Inflammatory macrophage (primary cell): Measurements from ENCODE around the gene ZRANB1.

Source experiments
- DNase-seq, 2 donors: peaks; one replicate each; pipeline ENCODE4 v3.0.0-alpha.2; 2020 to 2022

Gene ZRANB1

DNA sequence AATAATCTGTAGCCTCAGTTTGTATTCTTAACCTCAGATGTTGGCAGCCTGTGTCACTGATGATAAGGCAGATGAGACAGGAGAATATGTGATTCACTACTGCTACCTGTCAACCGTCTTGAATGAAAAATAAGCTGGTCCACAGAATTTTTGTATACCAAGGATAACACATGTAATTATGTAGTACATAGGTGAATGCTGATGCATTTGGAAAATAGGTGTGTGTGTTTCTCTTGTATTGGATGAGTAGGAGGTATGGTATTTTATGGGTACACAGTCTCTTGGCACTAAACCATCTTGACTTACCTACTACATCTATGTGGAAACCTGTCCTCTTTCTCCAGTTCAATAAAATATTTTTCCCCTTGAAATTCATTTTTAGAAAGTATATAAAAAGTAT is 20.7 kb upstream of the ZRANB1 start:
- DNase-seq, result no peak

DNA sequence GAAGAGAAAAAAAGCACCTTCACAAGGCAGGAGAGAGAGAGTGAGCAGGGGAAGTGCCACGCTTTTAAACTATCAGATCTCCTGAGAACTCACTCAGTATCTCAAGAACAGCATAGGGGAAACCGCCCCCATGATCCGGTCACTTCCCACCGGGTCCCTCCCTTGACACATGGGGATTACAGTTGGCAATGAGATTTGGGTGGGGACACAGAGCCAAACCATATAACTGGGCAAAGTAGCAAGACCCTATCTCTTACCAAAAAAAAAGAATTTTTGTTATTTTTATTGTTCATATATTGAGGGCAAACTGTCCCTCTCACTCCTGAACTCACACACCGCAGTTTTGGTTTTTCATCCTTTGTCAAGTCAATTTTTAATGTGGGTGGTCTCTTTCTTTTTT is 18.2 kb upstream of the ZRANB1 start:
- DNase-seq, result peak in 1 of 2 donors; percentile 18

DNA sequence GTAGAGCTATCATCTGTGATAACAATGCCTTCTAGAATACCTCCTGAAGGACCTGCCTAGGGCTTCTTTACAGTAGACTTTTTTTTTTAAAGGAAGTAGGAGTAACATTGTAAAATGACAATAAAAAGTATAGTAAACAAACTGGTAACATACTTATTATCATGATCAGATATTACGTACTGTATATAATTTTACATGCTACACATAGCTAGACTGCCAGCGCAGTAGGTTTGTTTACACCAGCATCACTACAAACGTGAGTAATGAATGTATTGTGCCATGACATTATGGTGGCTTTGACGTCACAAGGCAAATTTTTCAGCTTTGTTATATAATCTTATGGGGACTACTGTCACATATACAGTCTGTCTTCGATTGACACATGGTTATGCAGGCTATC is 15.4 kb upstream of the ZRANB1 start:
- DNase-seq, result no peak

DNA sequence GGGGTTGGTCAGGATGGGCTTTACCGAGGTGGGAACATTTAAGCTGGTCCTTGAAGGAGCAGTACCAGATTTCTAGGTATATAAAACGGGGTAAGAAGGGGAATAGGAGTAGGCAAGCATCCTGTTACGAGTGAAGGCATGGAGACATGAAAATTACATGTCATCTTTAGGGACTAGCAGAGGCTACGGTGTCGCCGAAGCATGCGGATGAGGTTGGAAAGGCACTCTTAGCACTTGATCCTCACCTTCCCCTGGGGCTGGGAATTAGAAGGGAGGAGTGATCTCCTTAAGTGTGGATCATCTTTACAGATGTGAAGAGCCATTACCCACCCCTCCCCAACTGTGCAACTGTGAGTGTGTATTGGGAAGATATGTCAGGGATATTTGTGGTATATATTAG is 13.8 kb upstream of the ZRANB1 start:
- DNase-seq, result no peak

DNA sequence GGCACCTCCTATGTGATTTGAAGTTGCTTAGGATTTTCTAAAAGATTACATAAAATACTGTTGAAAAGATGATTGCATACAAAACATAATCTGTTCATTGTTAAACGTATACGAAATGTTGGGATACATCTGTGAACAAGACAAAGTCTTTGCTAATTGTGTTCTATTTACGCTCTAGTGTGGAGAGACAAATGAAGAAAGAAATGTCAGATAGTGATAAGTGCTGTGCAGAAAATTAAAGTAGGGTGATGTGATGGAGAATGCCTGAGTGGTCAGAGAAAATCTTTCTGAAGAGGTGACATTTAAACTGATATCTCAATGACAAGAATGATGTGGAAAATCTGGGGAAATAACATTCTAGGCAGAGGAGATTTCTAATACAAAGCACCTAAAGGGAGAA is 13.4 kb upstream of the ZRANB1 start:
- DNase-seq, result no peak

DNA sequence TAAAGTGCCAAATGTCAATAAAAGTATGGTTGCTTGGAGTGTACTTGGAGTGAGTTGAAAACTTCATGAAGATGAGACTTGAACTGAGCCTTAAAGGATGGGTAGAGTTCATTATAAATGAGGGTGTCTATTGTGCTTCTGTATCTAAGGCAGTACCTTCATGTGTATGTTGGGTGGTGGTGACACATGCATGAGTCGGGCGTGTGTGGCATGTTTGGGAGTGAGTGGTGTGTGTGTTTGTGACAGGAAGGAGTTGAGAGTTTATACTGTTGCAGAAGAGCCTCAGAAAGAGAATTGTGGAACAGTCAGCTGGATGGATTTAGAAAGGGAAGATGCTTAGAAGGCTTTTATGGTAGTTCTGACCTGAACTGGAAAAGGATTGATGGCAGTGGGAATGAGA is 6.0 kb upstream of the ZRANB1 start:
- peak in 1 of 2 donors; percentile 25 for DNase-seq

DNA sequence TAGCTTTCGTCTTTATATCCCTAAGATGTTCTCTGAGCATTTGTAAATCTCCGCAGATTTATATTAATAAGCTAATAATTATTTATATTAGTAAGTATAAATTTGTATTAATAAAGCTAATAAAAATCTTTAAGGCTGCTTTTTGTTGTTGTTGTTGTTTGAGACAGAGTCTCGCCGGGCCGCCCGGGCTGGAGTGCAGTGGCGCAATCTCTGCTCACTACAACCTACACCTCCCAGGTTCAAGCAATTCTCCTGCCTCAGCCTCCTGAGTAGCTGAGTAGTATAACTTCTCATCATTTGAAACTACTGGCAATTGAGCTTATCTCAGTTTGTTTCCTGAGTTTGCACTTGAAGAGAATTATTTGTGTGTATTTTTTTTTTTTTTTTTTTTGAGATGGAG is 5.1 kb upstream of the ZRANB1 start:
- no peak for DNase-seq

DNA sequence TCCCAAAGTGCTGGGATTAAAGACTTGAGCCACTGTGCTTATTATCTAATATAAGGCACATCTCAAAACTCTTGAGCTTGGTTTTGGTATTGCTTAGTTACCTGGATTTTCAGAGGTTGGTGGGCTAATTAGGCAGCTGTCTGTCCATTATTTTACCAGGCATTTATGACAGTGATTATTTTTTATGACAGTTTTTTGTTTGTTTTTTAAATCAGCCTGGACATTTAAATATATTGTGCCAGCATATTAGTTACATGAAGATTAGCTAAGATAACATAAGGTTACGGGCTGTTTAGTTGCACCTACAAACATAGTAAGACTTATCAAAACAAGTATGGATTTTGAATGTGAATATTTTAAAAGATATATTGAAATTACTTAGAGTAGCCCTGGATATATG is 2.6 kb upstream of the ZRANB1 start:
- no peak for DNase-seq

DNA sequence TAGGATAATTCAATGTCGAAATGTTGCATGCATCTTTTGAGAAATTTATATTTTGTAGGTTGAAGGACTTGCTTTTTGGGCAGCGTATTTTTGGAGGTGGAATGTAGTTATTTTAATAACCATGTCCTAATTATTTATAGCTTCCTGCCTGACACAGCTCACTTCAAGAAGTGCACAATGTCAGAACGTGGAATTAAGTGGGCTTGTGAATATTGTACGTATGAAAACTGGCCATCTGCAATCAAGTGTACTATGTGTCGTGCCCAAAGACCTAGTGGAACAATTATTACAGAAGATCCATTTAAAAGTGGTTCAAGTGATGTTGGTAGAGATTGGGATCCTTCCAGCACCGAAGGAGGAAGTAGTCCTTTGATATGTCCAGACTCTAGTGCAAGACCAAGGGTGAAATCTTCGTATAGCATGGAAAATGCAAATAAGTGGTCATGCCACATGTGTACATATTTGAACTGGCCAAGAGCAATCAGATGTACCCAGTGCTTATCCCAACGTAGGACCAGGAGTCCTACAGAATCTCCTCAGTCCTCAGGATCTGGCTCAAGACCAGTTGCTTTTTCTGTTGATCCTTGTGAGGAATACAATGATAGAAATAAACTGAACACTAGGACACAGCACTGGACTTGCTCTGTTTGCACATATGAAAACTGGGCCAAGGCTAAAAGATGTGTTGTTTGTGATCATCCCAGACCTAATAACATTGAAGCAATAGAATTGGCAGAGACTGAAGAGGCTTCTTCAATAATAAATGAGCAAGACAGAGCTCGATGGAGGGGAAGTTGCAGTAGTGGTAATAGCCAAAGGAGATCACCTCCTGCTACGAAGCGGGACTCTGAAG is 620 bp downstream of the ZRANB1 start:
- peak; percentile 26 to 43 for DNase-seq

DNA sequence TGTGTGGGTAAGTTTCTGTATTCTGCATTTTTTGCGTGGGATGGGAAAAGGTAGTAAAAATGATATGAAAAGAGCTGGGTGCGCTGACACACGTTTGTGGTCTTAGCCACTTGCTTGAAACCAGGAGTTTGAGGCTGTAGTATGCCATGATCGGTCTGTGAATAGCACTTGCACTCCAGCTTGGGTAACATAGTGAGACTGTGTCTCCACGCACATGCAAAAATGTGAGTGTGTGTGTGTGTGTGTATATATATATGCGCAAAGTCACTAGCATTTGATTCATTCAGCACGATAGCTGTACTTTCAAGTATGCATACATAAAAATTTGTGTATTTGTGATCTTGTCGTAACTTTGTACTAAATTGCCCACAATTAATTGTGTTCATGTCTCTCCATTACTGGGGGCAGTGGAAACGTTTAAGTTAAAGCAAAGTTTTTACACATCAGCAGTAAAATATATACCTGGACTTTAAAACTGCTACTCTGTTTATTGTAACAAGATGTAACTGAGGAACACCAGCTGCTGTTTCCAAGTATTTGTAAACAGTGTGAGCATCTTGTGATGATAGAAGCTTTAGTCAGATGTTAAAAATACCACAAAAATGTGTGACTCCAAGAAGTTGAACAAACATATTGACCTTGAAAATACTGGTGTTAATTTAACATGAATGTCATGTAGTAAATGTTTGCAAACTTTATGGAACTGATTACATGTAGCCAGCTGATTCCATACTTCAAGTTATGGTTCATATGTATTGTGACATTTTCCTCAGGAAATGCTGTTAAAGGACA is 1.6 kb downstream of the ZRANB1 start:
- peak; percentile 63 to 64 for DNase-seq

DNA sequence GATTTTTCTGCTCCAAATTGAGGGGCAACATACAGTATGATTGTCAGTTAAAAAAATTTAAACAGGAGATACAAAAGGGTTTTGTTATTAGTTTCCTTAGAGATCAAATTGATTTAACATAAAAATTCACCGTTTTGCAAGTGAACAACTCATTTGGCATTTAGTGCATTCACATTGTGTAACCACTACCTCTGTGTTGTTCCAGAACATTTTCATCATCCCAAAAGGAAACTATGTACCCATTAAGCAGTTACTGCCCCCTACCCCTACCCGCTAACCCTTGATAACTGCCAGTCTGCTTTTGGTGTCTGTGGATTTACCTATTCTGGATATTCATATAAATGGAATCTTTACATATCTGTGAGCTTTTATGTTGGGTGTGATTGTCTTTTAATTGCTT is 3.1 kb downstream of the ZRANB1 start:
- no peak for DNase-seq

DNA sequence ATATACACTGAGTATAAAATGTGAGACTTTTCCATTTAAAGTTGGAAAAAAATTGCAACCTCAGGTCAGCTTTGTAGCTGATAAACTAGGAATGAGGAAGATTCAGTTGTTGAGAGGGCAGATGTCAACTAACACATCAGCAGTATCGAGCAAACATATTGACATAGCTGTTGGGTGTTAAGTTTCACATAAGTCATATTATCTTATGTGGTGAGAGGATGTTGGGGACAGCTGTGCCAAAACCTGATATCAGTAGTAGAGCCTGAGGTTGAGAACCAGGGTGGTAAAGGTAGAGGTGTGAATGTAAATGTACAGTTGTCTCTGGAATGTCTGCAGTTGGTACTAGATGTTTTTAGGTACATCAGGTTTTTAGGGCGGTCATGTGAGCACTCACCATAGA is 5.0 kb downstream of the ZRANB1 start:
- DNase-seq, result no peak

DNA sequence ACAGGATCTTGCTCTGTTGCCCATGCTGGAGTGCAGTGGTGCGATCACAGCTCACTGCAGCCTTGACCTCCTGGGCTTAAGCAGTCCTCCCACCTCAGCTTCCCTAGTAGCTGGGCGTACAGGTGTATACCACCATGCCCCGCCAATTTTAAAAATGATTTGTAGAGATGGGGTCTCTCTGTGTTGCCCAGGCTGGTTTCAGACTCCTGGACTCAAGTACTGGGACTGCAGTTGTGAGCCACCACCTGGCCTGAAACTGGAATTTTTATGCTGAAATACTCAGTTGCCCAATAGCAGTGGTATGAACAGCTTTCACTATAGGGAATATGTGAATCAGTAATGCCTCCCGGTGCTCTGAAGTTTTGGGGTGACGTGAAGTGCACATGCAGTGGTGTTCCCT is 7.6 kb downstream of the ZRANB1 start:
- no peak for DNase-seq

DNA sequence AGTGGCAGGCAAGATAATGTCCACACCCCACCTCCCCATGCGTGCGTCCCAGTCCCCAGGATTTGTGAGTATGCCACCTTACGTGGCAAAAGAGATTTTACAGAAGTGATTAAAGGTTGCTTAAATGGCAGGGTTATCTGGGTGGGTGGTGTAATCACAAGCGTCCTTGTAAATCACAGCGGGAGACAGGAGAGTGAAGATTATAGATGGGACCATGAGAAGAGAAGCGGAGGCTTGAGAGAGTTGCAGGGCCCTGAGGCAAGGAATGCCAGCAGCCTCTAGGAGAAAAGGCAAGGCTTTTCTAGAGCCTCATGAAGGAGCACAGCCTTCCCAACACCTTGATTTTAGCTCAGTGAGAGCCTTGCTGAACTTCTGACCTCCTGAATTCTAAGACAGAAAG is 10.2 kb downstream of the ZRANB1 start:
- DNase-seq, result no peak

DNA sequence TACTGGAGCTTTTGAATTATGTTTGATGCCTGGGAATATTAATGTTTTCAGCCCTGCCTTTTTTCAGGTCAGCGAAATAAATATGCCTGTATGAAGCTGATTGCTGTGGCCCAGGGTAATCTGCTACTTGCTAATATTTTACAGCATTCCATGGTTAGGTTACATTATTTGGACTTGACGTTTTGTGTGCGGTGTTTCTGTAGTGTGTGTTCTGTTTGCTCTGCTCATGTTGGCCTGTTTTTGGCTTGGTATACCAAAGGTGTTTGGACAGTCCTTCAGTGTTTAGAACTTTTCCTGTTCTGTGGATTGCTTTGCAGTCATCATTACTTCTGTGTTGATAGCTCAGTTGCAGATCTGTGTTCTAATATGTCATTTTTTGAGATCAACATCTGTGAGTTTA is 11.5 kb downstream of the ZRANB1 start:
- DNase-seq, result no peak

DNA sequence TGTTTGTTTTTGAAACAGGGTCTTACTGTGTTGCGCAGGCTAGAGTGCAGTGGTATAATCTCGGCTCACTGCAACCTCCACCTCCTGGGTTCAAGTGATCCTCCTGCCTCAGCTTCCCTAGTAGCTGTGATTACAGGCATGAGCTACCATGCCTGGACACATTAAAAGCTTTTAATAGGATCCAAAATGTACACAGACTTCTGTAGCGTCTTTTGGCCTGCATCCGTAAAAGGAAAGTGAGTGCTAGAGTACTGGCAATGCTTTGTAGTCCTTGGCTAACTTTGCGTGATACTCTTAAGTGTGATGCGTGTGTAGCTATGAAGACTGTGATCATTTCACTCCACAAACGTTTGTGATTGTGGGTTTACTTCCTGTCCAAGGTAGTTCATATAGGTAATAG is 13.3 kb downstream of the ZRANB1 start:
- DNase-seq, result no peak

DNA sequence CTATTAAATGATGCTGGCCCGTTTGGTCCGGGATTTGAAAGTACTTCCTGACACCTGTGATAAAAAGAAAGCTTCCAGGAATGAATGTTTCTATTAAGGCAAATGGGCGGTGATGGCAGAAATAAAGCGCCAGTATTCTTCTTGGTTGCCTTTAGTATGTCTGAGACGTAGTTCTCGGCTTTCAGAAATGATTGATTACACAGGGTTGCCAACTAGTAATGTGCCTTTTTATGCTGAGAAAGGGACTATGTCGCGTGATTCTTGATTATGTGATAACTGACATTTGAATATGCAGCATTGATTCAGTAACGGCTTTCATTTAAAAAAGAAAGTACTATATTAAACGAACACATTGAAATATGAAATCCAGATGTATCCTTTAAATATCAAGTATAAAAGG is 13.9 kb downstream of the ZRANB1 start:
- DNase-seq, result no peak

DNA sequence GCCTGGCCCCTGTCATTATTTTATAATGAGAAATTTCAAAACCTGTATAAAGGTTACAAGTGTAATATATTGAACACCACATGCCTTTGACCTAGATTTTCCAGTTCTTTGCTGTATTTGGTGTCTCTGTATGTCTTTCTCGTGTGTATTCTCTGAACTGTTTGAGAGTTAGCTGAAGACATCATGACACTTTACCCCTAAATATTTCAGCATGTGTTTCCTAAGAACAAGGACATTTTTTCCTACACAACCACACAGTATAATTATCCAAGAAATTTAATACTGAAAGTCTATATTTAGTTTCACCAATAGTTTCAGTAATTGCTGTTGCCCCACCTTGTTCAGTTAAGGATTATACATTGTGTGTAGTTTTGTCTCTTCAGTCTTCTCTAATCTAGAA is 14.8 kb downstream of the ZRANB1 start:
- no peak for DNase-seq

DNA sequence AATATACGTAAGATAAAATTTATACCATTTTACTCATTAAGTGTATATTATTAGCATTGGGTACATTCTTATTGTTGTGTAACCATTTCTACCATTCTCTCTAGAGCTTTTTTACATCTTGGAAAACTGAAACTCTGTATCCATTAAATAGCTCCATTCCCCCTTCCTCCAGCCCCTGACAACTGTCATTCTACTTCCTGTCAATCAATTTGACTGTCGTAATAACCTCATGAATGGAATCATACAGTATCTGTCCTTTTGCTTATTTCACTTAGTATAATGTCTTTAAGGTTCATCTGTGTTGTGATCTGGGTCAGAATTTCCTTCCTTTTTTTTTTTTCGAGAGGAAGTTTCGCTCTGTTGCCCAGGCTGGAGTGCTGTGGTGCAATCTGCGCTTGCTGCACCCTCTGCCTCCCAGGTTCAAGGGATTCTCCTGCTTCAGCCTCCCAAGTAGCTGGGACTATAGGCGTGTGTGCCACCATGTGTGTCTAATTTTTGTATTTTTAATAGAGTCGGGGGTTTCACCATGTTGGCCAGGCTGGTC is 15.6 kb downstream of the ZRANB1 start:
- peak; percentile 63 to 77 for DNase-seq

DNA sequence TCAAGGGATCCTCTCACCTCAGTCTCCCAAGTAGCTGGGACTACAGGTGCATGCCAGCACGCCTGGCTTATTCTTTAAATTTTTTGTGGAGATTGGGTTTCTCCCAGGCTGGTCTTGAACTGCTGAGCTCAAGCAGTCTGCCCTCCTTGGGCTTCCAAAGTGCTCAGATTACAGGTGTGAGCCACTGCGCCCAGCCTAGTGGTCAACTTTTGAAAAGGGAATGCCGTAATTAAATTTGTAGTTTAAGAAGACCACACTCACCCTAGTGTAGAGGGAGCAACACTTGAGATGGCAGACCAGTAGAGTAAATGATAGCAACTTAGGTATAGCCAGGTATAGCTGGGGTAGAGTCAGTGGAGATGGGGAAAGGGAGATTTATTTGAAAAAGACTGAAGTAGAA is 17.6 kb downstream of the ZRANB1 start:
- no peak for DNase-seq

DNA sequence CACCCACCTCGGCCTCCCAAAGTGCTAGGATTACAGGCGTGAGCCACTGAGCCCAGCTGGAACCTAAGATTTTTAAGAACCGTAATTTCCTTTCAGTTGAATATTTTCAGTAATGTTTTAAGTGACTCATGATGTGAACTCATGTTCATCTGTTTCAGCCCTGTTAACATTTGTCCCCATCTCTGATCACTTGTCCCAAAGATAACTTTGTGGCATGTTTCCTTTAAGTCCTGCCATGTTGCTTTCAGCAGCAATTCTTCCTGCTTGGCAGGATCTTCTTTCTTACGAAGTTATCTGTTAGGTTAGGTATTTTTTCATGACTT is 19.3 kb downstream of the ZRANB1 start:
- DNase-seq, result no peak

DNA sequence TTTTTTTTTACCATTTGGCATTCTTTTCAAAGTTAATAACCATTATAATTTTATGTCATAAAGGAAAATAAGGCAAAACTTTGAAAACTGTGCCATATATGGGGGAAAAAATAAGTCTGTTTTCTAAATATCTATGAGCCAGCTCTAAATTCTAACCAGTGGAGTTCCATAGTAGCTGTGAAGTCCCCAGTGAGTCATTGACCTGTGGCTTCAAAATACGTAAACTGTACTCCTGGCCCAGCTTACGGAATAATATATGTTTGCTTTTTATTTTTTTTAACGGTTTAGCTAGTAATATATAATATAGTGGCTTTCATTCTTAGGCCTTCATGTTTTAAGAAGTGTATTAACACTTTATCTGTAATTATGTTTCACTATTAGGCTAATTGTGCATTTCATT is 20.5 kb downstream of the ZRANB1 start:
- DNase-seq, result no peak

DNA sequence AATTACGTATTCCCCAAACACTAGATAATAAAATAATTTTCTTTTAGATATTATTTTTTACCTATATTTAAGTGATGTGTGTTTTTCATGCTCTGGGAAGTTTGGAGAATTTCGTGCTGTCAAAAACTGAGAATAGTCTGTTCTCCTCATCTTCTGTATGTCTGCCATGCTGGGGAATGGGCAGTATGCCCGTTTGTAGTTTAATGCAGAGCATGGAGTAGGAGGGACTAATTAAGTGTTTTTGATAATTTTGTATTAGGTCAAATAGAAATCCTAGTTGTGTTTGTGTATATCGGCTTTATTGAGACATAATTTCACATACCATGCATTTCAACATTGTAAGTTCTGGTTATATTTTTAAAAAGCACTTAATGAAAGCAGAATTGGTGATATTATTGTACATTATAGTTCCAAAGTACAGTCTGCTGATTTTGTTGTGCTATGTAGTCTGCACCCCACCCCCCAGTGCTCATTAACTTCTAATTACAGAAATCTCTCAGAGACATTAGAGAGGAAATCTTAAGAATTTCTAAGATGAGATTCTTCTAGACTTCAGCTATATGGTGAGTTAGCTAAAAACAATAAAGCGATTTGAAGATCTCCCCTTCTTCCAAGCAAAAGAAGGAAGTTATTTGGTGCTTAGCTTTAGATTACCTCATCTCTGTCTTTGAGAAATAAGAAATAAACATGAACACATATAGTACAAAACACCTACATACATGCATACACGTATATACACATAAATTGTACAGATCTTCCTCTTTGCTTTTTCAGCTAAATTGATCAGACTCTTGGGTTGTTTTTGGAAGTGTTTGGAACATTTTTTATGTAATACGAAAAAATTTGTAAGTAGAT is 22.2 kb downstream of the ZRANB1 start:
- DNase-seq, result peak in 1 of 2 donors; percentile 67
